OCI-LY3 (cell line): ENCODE results near the gene CHRM4.

Source experiments
- EZH2phosphoT487 ChIP-seq: fragments of 200-600 bp; shearing (Covaris generic); IDR thresholded peaks from 2 replicates; pipeline ENCODE4 v1.6.1; 2018; ENCODE audit warnings: antibody characterized with exemption, mixed run types, low read depth
- TF ChIP-seq, protein P1 (sequence below): fragments of 200-600, 300-600 bp; sonication (generic); IDR thresholded peaks from 2 replicates; pipeline ENCODE4 v1.5.1; 2014; ENCODE audit warnings: antibody characterized with exemption, low read length, low read depth

- TF ChIP-seq, protein P1, sequence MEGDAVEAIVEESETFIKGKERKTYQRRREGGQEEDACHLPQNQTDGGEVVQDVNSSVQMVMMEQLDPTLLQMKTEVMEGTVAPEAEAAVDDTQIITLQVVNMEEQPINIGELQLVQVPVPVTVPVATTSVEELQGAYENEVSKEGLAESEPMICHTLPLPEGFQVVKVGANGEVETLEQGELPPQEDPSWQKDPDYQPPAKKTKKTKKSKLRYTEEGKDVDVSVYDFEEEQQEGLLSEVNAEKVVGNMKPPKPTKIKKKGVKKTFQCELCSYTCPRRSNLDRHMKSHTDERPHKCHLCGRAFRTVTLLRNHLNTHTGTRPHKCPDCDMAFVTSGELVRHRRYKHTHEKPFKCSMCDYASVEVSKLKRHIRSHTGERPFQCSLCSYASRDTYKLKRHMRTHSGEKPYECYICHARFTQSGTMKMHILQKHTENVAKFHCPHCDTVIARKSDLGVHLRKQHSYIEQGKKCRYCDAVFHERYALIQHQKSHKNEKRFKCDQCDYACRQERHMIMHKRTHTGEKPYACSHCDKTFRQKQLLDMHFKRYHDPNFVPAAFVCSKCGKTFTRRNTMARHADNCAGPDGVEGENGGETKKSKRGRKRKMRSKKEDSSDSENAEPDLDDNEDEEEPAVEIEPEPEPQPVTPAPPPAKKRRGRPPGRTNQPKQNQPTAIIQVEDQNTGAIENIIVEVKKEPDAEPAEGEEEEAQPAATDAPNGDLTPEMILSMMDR: no peak
- TF ChIP-seq EZH2phosphoT487: no peak
Observed at GRCh38 chr11:46437122-46437689, 45.6 kb upstream of the CHRM4 start.
